CD4-positive, alpha-beta T cell treated with Interleukin-4 for 1 hour (primary cell): Measurements from ENCODE around the gene KRT38.
"Not testable (repeated sequence)": the region's sequence is repeated elsewhere in the genome, so short reads cannot be mapped to it uniquely, and the experiment has no call there.

Experiments
- DNase-seq, 2 donors: peaks; one replicate each; pipeline ENCODE4 v3.0.0-alpha.2; 2020 to 2022

Gene KRT38

DNA sequence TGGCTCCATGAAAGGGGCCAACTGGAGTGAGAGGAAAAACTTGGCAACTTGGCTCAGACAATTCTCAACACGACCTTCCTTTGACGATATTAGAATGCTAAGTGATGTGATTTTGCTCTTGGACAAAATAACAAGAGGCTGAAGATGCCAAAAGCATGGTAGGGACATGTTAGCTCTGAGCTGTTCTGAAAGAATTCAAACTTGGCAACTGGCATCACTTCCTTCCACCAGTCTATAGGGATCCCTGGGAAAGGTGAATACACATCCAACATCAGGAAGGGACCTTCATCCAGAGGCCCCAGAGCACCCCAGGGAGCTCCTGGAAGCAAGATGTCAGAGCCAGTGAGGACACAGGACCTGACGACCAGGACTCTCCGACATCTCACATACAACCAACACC, 20.6 kb downstream of the KRT38 start:
- DNase-seq, result no peak

- no peak for DNase-seq
Observed at GRCh38 chr17:41419716-41420115, 21.1 kb downstream of the KRT38 start.

DNA sequence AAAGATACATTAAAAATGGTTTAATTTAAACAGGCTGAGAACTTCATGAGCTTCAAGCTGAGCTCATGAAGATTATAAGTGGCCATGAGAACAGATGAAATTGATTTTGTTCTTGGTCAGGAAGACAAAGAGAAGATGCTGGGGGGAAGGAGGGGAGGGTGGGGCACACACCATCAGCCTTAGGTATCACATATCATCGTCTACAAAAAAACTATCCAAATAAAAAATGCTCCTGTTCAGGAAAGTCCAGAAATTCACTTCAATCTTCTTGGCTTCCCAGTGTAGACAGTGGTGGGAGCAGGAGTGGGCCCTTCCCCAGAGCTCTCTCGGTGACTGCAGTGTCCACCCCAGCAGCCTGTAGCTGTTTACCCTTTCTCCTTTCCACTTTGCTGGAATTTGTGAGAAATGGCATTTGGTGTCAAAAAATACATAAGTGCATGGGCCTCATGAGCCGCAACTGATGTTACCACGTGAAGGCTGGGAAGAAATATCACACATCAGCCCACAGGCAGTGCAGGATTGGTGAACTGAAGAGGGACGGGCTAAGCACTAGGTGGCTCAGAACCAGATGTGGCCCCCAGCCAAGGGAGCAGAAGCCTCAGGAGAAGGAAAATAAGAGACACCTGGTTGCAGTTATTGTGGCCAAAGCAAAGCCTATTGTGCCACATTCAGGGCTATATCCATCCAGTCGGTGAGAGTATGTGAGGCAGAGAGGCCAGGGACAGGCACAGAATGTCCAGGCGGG, 22.5 kb downstream of the KRT38 start:
- DNase-seq, result no peak

DNA sequence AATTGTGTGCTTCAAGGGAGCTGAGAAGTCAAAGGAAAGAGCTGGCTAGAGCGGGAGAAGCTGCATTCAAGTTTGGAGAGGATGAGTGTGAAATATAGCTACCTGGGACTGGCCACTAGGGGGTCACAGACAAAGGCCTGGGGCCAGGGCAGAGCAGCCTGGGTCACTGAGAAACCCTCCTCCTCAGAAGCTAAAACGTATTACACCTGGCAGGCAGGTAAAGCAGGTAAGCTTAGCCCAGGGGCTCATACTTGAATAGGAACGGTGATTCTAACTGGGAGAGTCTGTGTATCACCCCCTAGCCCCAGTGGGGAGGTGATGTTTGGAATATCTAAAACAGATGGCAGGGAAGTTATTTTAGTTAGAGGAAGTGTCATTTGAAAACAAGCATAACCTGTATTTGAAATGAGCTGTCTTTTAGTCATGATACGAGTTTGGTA, 23.2 kb downstream of the KRT38 start:
- no peak for DNase-seq

- DNase-seq, result no peak
Observed at GRCh38 chr17:41417127-41417526, 23.7 kb downstream of the KRT38 start.

- no peak for DNase-seq
Observed at GRCh38 chr17:41416479-41416878, 24.3 kb downstream of the KRT38 start.

DNA sequence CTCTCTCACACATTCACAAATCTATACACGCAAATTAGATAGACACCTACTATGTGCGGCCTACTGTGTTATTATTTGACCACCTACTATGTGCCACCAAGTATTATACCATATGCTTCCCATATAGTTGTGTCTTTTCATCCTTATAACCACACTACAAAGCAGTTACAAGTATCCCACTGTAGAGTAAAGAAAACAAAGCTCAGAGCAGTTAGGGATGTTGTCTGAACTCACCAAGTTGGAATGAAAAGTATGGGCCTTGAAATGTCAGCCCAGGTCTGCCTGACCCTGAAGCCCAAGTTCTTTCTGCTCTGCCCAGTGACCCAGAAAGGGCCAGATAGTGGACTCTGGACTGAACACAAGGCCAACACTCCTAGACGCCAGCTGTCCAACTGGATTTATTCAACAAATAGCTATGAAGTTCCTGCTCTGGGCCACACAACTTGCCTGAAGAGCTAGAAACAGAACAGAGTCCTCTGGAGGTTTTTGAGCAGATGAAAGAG, 24.9 kb downstream of the KRT38 start:
- no peak for DNase-seq

DNA sequence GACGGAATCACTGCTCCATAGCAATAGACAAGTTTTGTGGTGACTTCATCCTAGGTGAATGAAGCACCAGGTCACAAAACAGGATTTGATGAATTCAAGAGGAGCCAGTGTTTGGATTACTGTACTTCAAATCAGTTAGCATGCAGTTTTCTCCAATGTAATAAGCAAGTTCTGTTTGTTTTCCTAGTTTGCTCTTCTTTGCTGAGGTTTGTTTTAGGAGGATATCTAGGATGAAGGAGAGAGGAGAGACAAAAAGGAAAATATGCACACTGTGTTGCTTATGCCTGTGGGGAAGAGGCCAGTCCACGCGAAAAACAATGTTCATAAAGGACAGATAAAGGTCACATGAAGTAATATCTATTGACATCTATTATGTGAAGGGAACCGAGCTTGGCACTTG, 25.4 kb downstream of the KRT38 start:
- no peak for DNase-seq

DNA sequence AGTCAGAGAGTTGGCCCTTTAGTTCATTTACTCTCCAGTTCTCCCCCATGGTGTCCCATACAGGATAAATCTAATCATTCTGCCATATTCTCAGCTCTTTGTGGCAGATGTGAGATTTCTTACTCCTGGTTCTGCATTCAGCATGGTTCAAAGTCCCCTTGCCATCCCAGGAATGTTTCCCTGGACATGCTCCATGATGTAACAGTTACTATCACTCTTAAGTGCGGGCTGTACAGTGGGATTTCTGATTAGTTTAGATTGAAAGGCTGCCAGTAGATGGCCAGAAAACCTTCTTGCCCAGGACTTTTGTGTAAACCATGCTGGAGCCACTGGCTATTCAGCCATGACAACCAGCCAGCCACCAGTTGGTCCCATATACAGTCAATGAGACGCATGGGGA, 26.8 kb downstream of the KRT38 start:
- no peak for DNase-seq

DNA sequence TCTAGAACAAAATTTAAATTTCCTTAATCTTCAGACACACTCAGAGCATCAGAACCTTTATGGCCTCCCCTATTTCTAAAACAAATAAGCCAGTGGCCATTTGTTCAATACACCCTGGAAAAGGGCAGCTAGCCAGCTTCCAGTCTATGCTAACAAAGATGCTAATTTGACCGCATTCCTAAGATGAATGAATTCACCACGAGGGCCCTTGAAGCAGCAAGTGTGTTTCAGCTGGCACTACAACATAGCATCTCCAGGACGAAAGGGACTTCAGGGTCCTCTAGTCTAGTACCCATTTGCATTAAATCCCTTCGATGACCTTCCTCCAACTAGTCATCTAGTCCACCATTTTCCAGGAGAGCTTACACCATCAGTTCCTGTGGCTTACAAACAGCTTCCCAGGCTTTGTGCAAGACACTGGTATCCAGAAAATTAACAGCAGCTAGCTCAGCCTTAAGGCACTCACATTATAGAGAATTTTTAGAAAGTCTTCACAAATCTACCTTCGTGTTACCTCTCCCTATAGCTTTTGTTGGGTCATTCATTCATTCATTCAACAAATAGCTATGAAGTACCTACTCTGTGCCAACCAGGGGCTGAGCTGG, 27.3 kb downstream of the KRT38 start:
- DNase-seq, result no peak

- no peak for DNase-seq
Observed at GRCh38 chr17:41411072-41411840, 29.5 kb downstream of the KRT38 start.

DNA sequence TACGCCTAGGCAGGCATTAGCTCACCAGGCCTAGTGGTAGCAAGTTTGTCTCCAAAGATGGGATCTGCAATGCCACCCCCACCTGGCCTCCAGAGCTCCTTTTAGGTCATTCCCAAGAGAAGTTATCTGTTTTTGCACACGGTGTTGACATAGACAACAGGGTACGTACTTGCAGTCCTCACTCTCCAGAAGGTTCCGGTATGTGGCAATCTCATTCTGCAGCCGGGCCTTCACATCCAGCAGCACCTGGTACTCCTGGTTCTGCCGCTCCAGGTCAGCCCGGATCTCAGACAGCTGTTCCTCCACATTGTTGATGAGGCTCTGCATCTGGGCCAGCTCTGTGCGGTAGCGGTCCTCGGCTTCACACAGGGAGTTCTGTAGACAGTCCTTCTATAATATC, 33.6 kb downstream of the KRT38 start:
- no peak for DNase-seq

DNA sequence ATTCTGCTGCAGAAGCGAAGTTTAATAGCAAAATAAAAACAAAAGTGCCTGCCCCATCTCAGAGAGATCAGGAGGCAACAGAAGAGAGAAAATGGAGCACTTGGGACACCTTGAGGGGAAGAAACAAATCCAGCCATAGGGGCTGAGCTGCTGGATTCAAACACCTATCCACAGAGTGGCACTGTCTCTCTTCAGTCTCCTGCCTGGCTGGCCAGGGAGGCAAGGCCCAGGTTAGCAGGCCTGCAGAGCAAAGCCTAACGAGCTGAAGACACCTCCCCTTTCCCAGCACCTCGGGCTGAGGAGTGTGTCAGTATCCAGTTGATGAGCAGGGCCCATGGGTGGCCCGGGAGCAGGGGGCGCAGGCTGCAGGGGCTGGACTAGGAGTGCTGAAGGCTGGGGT, 34.6 kb downstream of the KRT38 start:
- no peak for DNase-seq

DNA sequence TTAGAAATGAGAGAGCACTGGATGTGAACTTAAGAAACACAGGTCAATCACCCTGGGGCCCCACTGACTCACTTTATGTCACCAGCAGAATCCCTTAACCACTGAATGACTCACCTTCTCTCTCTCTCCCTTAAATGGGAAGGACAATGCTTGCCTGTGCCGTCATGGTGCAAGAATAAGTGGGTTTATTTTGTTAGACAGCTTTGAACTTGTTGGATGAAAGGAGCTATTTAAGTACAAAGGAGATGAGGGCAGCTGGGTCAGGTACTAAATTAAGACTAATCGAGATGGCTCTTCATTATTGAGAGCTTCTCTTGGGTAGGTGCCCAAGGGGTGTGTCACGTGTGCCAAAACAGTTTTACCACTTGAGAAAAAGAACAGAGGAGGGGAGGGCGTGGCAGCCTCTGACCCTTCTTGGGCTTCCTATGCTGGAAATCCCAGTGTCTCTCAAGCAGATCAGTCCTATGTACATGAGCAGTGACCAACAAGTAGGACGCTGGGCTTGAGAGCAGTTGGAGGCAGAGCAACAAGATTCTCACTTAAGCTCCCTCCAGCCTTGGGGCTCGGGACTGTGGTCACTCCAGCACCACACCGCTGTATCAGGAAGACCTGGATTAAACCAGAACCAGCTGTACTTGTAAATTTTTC, 36.6 kb downstream of the KRT38 start:
- DNase-seq, result peak in 1 of 2 donors; percentile 35

DNA sequence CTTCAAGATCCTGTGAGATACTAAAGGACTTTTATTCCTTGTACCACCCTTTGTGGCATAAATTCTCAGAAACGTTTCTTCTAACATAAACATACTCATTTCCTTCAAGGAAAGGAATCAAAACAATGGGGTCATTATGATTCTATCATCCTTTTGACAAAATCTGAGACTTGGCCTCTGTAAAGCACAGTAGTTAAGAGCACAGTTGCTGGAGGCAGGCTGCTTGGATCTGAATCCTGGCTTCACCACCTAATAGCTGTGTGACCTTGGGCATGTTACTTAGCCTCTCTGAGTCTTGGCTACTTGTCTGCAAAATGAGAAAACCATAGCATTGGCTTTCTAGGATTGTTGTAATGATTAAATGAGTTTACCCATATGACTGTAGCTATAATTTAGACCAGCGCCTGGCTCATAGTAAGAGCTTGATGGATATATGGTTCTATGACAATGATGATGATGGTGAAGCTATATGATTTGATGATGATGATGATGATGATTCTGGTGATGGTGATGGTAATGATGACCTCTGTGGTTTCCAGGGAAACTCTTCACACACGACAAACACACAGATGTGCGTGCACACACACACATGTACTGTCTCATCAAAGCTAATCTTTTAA, 37.3 kb downstream of the KRT38 start:
- peak in 1 of 2 donors; percentile 0 for DNase-seq

DNA sequence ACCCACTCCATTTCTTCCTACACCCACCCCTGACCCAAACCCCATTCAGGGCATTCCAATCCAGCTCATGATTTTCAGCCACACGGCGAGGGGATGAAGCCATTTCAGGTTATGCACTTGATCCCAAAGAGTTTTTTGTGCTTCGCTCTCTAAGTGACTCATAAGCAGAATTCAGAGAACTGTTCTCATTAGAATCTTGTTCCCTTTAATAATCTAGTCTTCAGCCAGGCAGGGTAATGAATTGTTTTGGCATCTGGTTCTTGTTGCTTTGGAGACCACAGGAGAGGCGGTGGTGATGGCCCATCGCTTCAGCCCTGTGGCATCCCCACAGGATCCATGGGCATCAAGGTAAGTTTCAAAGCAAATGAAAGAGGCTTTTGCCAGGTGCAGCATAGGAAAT, 38.6 kb downstream of the KRT38 start:
- DNase-seq, result no peak

DNA sequence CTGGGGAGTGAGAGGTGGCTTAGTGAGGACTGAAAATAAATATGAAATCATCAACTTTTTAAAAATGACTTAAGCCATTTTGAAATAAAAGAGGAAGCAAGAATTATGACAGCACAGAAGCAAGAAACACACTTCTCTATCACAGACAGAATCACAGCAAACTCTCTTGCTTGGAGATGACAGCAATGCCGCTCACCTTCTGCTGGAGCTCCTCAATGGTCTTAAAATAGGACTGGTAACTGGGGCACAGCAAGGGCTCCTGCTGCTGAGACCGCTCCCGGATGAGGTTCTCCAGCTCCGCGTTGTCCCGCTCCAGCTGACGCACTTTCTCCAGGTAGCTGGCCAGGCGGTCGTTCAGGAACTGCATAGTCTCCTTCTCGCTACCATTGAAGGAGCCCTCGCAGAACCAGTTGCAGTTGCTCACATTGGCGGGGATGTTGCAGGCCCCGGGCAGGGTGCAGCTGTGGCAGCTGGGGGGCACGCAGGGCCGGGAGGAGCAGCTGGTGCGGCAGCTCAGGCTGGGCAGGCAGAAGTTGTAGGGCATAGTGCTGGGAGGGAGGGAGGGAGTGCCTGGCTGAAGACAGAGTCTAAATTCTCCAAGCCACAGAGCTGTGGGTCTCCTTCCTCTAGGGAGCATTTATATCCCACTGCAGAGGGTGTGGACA, 43.7 kb downstream of the KRT38 start, which contains the start of gene KRT31:
Gene KRT31 (minus strand): TSS at position 613 of the 665 bp plus-strand sequence. CDS start 69 bp downstream, at position 544.
- DNase-seq, result no peak

DNA sequence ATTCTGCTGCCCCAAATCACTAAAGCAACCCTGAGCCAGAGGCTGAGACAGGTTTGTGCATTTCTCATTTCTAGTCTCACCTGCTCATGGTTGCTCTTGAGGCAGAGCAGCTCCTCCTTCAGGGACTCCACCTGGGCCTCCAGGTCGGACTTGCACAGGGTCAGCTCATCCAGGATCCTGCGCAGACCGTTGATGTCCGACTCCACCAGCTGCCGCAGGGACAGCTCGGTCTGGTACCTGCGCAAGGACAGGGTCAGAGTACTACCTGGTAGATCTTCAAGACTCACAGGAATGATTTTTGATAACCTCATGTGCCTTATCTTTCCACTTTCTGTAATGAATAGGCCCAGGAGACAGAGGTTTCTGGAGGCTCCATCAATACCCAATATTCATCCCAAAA, 44.4 kb downstream of the KRT38 start:
- DNase-seq, result no peak

GRCh38 chr17:41395611-41396010, 45.2 kb downstream of the KRT38 start:
- DNase-seq, result no peak

DNA sequence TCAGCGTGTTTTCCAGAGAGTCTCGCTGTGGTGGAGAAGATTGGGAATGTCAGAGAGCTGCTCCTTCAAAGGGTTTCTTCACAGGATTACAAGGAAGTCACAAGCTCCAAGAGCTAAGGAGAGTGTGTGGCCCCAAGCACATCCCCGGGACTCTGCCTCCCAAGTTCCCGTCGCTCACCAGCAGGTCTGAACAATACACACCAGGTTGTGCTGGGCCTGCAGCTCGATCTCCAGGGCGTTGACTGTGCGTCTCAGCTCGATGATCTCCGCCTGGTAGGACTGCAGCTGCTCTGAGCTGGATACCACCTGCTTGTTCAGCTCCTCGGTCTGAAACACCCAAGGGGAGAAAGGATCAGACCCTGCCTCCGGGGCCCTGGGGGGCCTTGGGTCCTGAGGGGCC, 45.7 kb downstream of the KRT38 start:
- not testable (repeated sequence) for DNase-seq

GRCh38 chr17:41394254-41394996, 46.4 kb downstream of the KRT38 start:
- DNase-seq, result no peak
